Stimulated activated CD4-positive, alpha-beta T cell treated with anti-CD3 and anti-CD28 coated beads, Interleukin-4, amount 100 ng/mL, for 4 hours (primary cell): Measurements from ENCODE around the gene ZNF689.
"Not testable (repeated sequence)": the region's sequence is repeated elsewhere in the genome, so short reads cannot be mapped to it uniquely, and the experiment has no call there.

ENCODE experiments used
- DNase-seq, 2 experiments: peaks; one replicate each; pipeline ENCODE4 v3.0.0-alpha.2; 2020

The ZNF689 gene

DNA sequence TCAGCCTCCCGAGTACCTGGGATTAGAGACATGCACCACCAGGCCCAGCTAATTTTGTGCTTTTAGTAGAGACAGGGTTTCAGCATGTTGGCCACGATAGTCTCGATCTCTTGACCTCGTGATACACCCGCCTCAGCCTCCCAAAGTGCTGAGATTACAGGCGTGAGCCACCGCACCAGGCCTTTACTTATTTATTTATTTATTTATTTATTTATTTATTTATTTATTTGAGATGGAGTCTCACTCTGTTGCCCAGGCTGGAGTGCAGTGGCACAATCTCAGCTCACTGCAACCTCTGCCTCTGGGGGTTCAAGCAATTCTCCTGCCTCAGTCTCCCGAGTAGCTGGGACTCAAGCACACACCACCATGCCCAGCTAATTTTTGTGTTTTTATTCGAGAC is 19.3 kb downstream of the ZNF689 start:
- DNase-seq = not testable (repeated sequence)

DNA sequence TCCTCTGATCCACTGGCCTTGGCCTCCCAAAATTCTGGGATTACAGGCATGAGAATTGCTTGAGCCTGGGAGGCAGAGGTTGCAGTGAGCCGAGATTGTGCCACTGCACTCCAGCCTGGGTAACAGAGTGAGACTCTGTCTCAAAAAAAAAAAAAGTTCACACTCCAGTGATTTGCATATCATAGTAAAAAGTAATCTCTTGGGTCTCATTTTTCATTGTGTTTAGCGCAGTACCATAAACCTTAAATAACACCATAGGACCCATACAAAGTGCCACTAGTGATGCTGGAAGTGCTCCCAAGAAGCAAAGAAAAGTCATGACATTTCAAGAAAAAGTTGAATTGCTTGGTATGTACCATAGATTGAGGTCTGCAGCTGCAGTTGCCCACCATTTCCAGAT is 20.6 kb downstream of the ZNF689 start:
- not testable (repeated sequence) for DNase-seq

DNA sequence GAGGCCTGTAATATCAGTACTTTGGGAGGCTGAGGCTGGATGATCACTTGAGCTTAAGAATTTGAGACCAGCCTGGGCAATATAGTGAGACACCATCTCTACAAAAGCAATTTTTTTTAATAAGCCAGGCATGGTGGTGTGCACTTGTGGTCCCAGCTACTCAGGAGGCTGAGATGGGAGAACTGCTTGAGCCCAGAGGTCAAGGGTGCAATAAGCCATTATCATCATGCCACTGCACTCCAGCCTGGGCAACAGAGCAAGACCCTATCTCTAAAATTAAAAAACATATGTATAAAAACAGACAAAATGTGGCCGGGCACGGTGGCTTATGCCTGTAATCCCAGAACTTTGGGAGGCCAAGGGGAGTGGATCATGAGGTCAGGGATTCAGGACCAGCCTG is 21.5 kb downstream of the ZNF689 start:
- DNase-seq = no peak

- peak; percentile 77 to 93 for DNase-seq
Measured at GRCh38 chr16:30585400-30586191, 24.6 kb downstream of the ZNF689 start, which contains the start of gene ZNF785. TSS of gene ZNF785 (minus strand) at chr16:30585697. CDS start at chr16:30585611, 86 bp downstream.

DNA sequence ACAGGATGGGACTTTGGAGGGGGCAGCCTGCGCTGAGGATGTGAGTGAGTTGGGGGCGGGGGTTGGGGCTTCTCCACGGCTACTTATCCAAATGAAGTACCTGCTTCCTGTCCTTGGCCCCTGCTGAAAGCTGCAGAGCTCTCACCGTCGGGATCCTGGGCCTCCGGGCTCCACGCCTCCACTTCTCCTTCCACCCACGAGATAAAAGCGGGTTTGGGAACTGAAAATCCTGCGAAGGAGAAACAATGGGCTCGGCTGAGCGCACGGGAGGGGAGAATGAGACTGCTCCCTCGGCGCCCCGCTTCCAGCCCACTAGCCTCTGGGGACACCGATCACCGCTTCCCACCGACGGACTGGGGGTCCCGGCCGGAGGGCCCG is 25.2 kb downstream of the ZNF689 start:
- peak in 1 of 2 experiments; percentile 15 for DNase-seq

GRCh38 chr16:30582611-30583340 is 27.4 kb downstream of the ZNF689 start:
- DNase-seq = no peak

DNA sequence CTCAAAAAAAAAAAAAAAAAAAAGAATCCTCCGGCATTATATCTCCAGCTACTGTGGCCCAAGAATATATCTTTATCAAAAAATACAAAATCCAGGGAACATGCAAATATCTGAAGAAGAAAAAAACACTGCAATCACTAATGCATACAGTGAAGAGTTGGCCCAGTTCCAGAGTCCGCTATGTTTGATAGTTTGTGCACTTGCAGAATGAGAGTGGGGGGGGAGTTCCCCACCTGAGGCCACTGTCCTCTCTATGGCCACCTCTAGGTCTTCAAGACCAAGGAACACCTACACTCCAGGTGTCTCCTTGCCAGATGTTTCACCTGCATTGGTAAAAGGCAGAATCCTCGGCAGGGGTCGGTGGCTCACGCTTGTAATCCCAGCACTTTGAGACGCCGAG is 28.7 kb downstream of the ZNF689 start:
- DNase-seq = no peak

- DNase-seq = no peak
Measured at GRCh38 chr16:30574678-30575077, 35.5 kb downstream of the ZNF689 start.

DNA sequence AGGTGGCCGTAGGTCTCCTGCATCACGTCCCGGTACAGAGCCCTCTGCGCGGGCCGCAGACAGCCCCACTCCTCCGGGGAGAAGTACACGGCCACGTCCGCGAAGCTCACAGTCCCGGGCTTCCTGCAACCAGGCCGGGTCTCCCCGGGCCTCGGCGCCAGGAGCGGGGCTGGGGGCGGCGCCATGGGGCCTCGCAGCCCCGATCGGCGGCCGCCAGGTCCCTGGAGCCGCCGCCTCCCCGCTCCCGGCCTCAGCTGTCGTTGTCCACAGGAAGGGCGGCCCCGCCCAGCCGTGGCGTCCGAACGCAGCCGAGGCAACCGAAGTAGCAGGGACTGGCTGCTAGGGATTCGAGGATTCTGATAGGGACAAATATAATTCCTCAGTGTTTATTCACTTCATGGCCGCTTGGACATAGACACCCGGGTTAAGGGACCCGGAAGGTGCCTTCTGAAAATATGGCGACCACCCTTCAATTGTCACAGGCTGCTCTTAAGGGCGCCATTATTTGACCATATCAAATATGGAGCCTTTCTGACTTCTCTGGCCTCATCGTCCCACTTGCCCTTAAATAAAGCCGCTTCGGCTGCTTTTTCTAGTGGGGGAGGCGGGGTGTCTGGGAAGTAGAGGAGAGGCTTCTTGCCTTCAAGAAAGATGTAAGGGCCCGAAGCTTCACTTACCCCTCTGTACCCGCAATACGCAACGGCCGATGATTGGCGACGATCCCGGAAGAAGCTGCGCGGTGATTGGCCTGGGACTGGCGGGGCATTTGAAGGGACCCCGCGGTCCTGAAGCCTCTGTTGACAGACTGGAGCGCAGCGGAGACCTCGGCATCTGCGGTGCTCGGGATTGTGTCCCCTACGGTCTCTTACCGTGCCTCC is 38.5 kb downstream of the ZNF689 start, which contains the start of gene ZNF688:
Gene ZNF688, minus strand, starts transcription at position 270 of the 878 bp plus-strand sequence. Its CDS starts 85 bp downstream, at position 185.
- peak; percentile 85 to 97 for DNase-seq

DNA sequence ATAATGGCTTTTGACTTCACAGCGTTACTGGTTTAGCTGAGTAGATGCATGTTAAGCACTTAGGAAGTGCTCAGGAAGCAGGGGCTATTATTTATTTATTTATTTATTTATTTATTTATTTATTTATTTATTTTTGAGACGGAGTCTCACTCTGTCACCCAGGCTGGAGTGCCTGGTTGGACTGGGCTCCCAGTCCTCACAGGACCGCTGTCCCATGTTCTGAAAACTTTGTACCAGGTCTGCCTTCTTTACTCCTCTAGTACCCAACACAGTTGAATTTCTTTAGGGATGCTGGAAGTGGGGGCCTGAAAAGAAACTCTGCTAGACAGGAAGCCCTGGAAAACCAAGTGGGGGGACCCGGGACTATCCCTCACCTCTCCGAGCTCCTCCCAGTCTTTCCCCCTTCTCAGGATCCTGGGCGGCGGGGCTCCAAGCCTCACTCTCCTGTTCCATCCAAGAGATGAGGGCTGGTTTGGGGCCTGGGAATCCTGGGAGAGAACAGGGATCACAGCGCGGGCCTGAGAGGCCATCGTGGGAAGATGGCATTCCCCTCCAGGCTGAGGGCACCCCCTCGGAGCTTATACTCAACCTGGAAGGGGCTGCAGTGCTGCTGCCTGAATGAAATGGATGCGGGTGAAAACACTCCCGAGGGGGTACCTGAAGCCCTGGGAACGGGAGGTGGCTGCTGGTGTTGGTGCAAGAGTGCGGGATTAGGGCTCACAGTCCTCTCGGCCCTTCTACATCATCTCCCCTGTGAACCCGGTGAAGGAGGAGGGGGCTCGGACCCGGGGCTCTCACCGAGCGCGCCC is 39.3 kb downstream of the ZNF689 start:
- no peak for DNase-seq

DNA sequence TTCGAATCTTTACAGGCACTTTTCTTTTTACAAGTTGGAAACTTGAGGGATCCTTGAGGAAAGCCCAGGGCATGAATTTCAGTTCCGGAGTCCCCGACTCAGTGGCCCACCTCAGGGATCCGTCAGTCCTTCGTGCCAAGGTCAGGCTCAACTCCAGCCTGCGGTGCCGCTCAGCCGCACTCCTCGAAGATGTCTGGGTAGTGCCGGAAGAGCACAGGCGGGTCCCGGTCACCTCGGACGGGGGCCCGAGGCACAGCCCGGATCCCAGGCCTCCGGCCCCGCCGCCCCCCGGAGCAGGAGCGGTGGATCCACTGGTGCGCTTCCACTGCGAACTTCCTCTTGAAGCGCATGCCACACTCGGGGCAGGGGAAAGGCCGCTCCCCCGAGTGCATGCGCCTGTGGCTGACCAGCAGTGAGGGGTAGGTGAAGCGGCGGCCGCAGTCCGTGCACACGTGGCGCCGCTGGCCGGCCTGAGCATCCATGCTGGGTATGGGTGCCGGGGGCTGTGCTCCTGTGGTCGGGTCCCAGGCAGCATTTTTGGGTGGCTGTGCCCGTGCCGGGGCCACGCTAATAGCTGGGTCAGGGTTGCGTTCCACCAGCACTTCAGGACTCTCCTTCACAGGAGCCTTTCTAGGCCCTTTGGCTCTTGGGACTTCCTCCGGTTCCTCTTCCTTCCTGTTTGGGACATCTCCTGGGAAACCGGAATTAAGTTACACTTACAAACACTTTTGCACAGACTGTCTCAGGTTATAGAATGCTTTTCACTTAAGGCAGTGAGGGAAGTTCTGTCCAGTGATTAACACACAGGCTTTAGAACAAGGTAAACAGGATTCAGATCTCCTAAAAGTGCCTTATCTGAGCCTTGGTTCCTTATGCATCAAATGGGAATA is 40.2 kb downstream of the ZNF689 start:
- DNase-seq = no peak

- no peak for DNase-seq
Measured at GRCh38 chr16:30569281-30569680, 40.9 kb downstream of the ZNF689 start.

- peak in 1 of 2 experiments; percentile 51 for DNase-seq
Measured at GRCh38 chr16:30567991-30568638, 42.1 kb downstream of the ZNF689 start.

DNA sequence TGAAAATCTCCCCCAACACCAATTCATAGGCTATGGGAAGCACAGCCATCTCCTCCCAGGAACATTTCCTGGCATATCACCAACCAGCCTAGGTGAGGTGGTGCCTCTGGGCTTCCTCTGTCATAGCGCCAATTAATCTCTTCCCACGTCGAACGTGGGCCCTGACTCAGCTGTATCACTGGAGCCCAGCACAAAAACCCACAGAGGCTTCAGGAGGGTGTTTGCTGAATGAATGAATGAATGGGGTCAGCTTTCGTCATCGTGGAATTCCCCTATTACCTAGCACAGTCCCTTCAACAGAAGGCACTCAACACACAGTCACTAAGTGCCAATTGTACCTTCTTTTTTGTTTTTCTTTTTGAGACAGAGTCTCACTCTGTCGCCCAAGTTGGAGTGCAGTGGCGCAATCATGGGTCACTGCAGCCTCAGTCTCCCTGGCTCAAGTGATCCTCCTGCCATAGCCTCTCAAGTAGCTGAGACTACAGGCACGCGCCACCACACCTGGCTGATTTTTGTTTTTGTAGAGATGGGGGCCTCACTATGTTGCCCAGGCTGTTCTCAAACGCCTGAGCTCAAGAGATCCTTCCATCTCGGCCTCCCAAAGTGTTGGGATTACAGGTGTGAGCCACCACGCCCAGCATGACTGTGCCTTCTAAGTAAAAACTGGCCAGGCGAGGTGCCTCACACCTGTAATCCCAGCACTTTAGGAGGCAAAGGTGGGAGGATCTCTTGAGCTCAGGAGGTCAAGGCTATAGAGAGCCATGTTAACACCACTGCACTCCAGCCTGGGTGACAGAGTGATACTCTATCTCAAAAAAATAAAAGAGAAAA is 42.8 kb downstream of the ZNF689 start:
- peak; percentile 47 to 83 for DNase-seq

DNA sequence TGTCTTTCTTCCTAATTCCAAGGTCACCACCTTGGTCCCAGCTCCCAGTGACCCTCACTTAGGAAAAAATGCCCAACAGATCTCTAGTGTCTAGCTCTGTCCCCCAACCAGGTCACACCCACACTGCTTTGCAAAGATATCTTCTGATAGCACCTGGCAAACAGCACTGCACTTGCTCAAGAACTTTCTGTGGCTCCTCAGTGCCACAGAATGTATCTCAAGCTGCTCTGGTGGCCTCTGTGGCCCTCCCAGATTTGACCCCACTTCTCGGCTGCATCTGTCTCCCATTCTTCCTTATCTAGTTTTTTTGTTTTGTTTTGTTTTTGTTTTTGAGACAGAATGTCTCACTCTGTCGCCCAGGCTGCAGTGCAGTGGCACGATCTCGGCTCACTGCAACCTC is 43.7 kb downstream of the ZNF689 start:
- DNase-seq = no peak

GRCh38 chr16:30565984-30566383 is 44.2 kb downstream of the ZNF689 start:
- no peak for DNase-seq

- DNase-seq = no peak
Measured at GRCh38 chr16:30565526-30565925, 44.7 kb downstream of the ZNF689 start.

DNA sequence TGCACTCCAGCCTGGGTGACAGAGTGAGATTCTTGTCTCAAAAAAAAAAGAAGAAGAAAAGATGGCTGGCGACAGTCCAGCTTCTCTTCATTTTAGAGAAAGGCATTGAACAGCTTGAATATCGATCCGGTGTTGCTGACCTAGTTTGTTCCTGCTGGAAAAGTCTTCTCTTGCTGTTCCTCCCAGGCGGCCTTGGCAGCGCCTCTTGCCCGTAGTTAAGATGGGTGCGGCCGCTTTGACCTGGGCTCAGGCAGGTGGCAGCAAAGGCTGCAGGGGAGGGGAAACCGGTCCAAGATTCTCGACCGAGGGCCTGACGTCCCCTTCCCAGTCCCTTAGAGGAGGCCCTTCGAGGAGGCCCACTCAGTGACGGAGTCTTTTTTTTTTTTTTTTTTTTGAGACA is 48.2 kb downstream of the ZNF689 start:
- DNase-seq = no peak

- DNase-seq = no peak
Measured at GRCh38 chr16:30561089-30561816, 48.9 kb downstream of the ZNF689 start.
